Esophagus muscularis mucosa (tissue), 4 donors: ENCODE results near the gene EEF1AKMT3. TPM values are rescaled to one million over a fixed set of nuclear protein-coding genes. Genes with fewer than 3 reads are reported as not detected.

Experiments used
- DNase-seq: peaks from one replicate; pipeline ENCODE4 v3.0.0-alpha.2; 2017; ENCODE audit errors: extremely low spot score
- H3K27ac ChIP-seq, 4 donors: fragments of 200-600 bp; sonication (generic); replicated peaks in 1 of 4; 1 replicate in 3 of 4; 2 replicates in 1 of 4; pipeline ENCODE4 v1.5.1; 2016 to 2019; ENCODE audit warnings: mild to moderate bottlenecking in 1 of 4
- H3K27me3 ChIP-seq, 4 donors: fragments of 200-600 bp; sonication (generic); one replicate each; pipeline versions ENCODE4 v1.5.1 to v1.6.0; 2016 to 2019
- H3K36me3 ChIP-seq, 4 donors: fragments of 200-600 bp; sonication (generic); one replicate each; pipeline ENCODE4 v1.5.1; 2016 to 2019
- H3K4me1 ChIP-seq, 4 donors: fragments of 200-600 bp; sonication (generic); one replicate each; pipeline ENCODE4 v1.5.1; 2016 to 2019
- H3K4me3 ChIP-seq, 4 donors: fragments of 200-600 bp; sonication (generic); 1 replicate in 2 of 4; 2 replicates in 2 of 4; pipeline ENCODE4 v1.5.1; 2016 to 2019; ENCODE audit warnings: mild to moderate bottlenecking in 4 of 4, moderate library complexity in 1 of 4
- H3K9me3 ChIP-seq, 4 donors: fragments of 200-600 bp; sonication (generic); 1 replicate in 3 of 4; 2 replicates in 1 of 4; pipeline ENCODE4 v1.5.1; 2016 to 2019
- EP300 ChIP-seq: sonication (generic); formaldehyde crosslinking; IDR thresholded peaks from one replicate; pipeline ENCODE4 v1.6.1; 2017; ENCODE audit warnings: antibody characterized with exemption
- POLR2A ChIP-seq: fragments of 450-650 bp; IDR thresholded peaks from one replicate; pipeline ENCODE4 v1.6.1; 2017; ENCODE audit warnings: antibody characterized with exemption, moderate library complexity, mild to moderate bottlenecking, low read depth
- POLR2AphosphoS5 ChIP-seq, 2 donors: sonication (generic); formaldehyde crosslinking; IDR thresholded peaks; one replicate each; pipeline ENCODE4 v1.6.1; 2017; ENCODE audit warnings: antibody characterized with exemption in 2 of 2
- WGBS: methylation state at CpG from one replicate; pipeline ENCODE4 v1.1.5; 2018; 5-methylcytosine and 5-hydroxymethylcytosine counted together
- intact Hi-C: fragments of 100-400 bp; cut with DNase I; formaldehyde crosslinking; loops from one replicate; pipeline ENCODE4 v1.15.1; 2023
- total RNA-seq, 4 donors: library from RNA; depleted of rRNA; stranded (reverse); fragments of >200 nt; gene quantifications; one replicate each; pipeline versions ENCODE4 v1.1.0 to v1.2.1, GENCODE V29; 2016
- TF ChIP-seq, protein P1 (sequence below), 3 experiments: fragments of 200-600 bp in 2 of 3; fragments of 450-650 bp in 1 of 3; sonication (generic) in 2 of 3; IDR thresholded peaks; one replicate each; pipeline ENCODE4 v1.5.1; 2017 to 2019; ENCODE audit warnings: antibody characterized with exemption in 3 of 3, mild to moderate bottlenecking in 2 of 3, moderate library complexity in 1 of 3

EEF1AKMT3 gene
- total RNA-seq, 4 donors from 2014 or later: 6.6 to 13.2 (median 10.0) TPM

DNA sequence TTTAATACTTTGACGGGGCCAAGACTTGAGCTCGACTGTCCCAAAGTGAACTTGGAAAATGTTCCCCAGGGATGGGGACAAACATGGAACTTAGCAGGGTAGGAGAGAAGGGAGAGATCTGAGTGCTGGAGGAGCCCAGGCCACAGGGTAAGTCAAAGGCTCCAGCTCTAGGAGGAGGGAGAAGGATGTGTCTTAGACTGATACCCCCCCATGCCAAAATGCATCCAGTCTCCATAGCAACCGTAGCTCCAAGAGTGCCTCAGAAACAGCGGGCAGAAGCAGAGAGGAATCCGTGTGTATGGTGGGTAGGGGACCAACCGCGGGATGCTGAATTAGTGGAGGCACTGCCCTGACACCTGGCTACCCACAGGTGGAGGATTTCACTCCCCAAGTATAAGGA, 33.0 kb upstream of the EEF1AKMT3 start:
- Histone ChIP-seq H3K27me3 (peaks cover 16 to 80% (median 52%) of the 10 kb centered on the region in 4 donors), H3K4me3 (no peak overlapping the region), H3K27ac (no peak overlapping the region), H3K9me3 (no peaks in the 10 kb centered on the region), H3K4me1 (peaks cover 38 to 50% (median 45%) of the 10 kb centered on the region in 4 donors), H3K36me3 (no peaks in the 10 kb centered on the region)
- WGBS: 15% methylated on average over 4 of the region's 7 CpGs
- no peak for DNase-seq
- TF ChIP-seq POLR2A: no peak
- no peak for TF ChIP-seq POLR2AphosphoS5 (IDR thresholded peaks at IDR 0.05)
- TF ChIP-seq EP300: no peak
- TF ChIP-seq, protein P1, sequence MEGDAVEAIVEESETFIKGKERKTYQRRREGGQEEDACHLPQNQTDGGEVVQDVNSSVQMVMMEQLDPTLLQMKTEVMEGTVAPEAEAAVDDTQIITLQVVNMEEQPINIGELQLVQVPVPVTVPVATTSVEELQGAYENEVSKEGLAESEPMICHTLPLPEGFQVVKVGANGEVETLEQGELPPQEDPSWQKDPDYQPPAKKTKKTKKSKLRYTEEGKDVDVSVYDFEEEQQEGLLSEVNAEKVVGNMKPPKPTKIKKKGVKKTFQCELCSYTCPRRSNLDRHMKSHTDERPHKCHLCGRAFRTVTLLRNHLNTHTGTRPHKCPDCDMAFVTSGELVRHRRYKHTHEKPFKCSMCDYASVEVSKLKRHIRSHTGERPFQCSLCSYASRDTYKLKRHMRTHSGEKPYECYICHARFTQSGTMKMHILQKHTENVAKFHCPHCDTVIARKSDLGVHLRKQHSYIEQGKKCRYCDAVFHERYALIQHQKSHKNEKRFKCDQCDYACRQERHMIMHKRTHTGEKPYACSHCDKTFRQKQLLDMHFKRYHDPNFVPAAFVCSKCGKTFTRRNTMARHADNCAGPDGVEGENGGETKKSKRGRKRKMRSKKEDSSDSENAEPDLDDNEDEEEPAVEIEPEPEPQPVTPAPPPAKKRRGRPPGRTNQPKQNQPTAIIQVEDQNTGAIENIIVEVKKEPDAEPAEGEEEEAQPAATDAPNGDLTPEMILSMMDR (IDR thresholded peaks at IDR 0.05): no peak
- intact Hi-C loops: no loop called here

DNA sequence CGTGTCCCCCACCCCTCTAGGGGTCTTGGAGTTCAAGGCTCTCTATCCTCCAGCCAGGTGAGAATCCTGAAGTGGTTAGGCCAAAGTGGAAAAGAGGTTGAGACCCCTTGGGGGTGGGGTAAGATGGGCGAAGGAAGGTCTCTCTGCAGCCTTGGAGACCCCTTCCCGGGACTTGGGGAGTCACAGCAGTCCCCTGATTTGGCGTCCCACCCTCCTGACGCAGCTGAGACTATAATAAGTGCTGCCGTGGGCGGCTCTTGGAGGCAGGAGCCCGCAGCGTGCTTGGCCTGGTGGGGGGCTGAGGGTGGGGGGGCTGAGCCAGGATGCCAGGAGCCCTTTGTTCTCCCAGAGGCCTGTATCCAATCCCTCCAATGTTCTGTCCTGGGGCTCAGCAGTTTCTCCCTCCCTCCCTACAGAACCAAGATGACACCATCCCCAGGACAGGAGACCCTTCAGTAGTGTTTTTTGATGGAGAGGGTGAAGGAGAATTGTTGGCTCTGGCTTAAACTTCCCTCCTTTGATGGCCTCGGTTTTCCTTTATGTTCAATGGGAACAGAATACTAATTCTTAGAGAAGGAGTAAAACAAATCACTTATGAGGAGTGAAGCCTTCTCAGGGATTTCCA, 32.4 kb upstream of the EEF1AKMT3 start:
- peaks cover 16 to 74% (median 48%) of the 10 kb centered on the region in 4 donors for H3K27me3 ChIP-seq
- intact Hi-C loops: no loop called here
- H3K36me3 ChIP-seq: no peaks in the 10 kb centered on the region
- no peak overlapping the region for H3K27ac ChIP-seq
- no peaks in the 10 kb centered on the region for H3K9me3 ChIP-seq
- DNase-seq: no peak
- WGBS: 68% methylated on average over 4 of the region's 10 CpGs
- H3K4me1 ChIP-seq: peaks cover 38 to 51% (median 47%) of the 10 kb centered on the region in 4 donors
- no peak overlapping the region for H3K4me3 ChIP-seq
- TF ChIP-seq POLR2A (no peak), POLR2AphosphoS5 (IDR thresholded peaks at IDR 0.05) (no peak), EP300 (no peak)
- TF ChIP-seq, protein P1 (IDR thresholded peaks at IDR 0.05): no peak

DNA sequence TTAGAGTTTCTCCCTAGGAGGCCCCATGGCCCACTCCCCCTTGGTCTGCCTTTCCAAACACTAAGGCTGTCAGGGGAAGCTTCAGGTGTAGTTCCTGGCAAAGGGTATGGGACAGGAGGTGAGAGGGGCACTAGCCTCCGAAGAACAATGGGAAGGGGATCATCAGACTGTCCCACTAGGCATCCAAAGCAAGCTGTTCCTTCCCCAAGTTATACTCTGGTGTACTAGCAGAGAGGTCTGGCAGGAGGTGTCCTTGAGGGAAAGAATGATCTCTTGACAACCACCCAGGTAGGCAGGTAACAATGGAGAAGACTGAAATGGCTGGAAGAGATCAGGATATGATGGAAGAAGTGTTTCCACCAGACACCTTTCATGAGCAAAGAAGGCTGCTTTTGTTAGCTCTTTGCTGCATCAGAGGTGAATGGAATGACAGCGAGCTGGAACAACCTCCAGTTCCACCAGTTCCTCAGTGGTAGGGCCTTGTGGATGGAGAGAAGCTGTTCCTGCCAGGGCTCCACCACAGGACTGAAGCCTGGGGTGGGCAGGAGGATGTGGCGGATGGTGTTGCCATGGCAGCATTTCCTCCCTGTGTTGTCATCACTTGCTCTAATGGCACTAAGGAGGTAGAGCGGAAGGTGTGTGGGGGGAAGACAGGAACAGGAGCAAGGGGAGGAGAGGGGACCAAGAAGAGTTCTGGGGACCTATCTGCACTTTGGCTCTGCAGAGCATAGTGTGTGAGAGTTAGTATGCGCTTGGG, 31.6 kb upstream of the EEF1AKMT3 start:
- WGBS: 69% methylated on average over 5 of the region's 5 CpGs
- Histone ChIP-seq H3K4me3 (peak overlapping the region in 1 of 4 donors; percentile 27), H3K9me3 (no peaks in the 10 kb centered on the region), H3K27me3 (peaks cover 16 to 66% (median 39%) of the 10 kb centered on the region in 4 donors), H3K4me1 (peaks cover 37 to 52% (median 47%) of the 10 kb centered on the region in 4 donors), H3K27ac (no peak overlapping the region), H3K36me3 (no peaks in the 10 kb centered on the region)
- TF ChIP-seq EP300: no peak
- TF ChIP-seq, protein P1 (IDR thresholded peaks at IDR 0.05): no peak
- intact Hi-C loops: no loop called here
- no peak for DNase-seq

DNA sequence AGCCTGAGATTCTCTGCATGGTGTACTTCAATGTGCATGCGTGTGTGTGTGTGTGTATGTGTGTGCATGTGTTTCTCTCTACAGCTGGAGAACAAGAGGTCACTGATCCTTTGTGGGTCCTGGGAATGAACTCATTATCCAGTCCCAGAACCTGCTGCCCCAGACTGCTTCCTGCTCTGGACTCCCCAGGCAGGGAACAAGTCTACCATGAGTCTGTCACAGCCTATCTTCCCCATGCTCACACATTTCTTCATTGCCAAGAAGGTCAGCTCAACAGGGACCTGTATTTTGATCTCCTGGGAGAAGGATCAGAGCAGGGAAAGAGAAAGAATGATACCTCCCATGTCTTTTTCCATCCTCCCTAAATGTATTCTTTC, 31.0 kb upstream of the EEF1AKMT3 start:
- DNase-seq: no peak
- H3K9me3 ChIP-seq: no peaks in the 10 kb centered on the region
- TF ChIP-seq POLR2AphosphoS5 (IDR thresholded peaks at IDR 0.05) (no peak), POLR2A (no peak), EP300 (no peak)
- TF ChIP-seq, protein P1 (IDR thresholded peaks at IDR 0.05): no peak
- no peak overlapping the region for H3K27ac ChIP-seq
- WGBS: 86% methylated on average over 1 of the region's 1 CpG
- H3K27me3 ChIP-seq: peaks cover 11 to 61% (median 34%) of the 10 kb centered on the region in 4 donors
- H3K4me1 ChIP-seq: peaks cover 31 to 52% (median 45%) of the 10 kb centered on the region in 4 donors
- intact Hi-C loops: no loop called here
- peak overlapping the region; percentile 15 to 38 (median 29) for H3K4me3 ChIP-seq
- peaks cover 0 to 2% (median 2%) of the 10 kb centered on the region in 4 donors for H3K36me3 ChIP-seq
